Spleen (tissue), 11 donors: ENCODE results near the gene SKOR1. TPM values are rescaled to one million over a fixed set of nuclear protein-coding genes. Genes with fewer than 3 reads are reported as not detected.

Experiments
- DNase-seq: peaks from one replicate; pipeline ENCODE4 v3.0.0-alpha.2; 2020
- H3K27ac ChIP-seq, 8 donors: fragments of 200-600 bp; sonication (generic) in 7 of 8; 1 replicate in 4 of 8; 2 replicates in 4 of 8; pipeline versions ENCODE4 v1.5.0 to v1.8.0; 2016 to 2021; ENCODE audit warnings: inconsistent platforms in 4 of 8, mild to moderate bottlenecking in 4 of 8, moderate library complexity in 1 of 8
- H3K27me3 ChIP-seq, 7 donors: fragments of 200-600 bp; sonication (generic) in 6 of 7; replicated peaks in 1 of 7; 1 replicate in 4 of 7; 2 replicates in 3 of 7; pipeline versions ENCODE4 v1.5.0 to v1.8.0; 2016 to 2021; ENCODE audit warnings: inconsistent platforms in 3 of 7, mild to moderate bottlenecking in 1 of 7
- H3K36me3 ChIP-seq, 6 donors: fragments of 200-600 bp; sonication (generic) in 5 of 6; 1 replicate in 4 of 6; 2 replicates in 2 of 6; pipeline versions ENCODE4 v1.5.0 to v1.8.0; 2016 to 2021; ENCODE audit warnings: inconsistent platforms in 2 of 6
- H3K4me1 ChIP-seq, 6 donors: fragments of 200-600 bp; sonication (generic) in 5 of 6; 1 replicate in 3 of 6; 2 replicates in 3 of 6; pipeline versions ENCODE4 v1.5.0 to v1.8.0; 2016 to 2021; ENCODE audit warnings: inconsistent platforms in 3 of 6
- H3K4me3 ChIP-seq, 8 donors: fragments of 200-600 bp; sonication (generic) in 7 of 8; 1 replicate in 4 of 8; 2 replicates in 4 of 8; pipeline versions ENCODE4 v1.5.0 to v1.8.0; 2016 to 2021; ENCODE audit warnings: inconsistent platforms in 4 of 8, mild to moderate bottlenecking in 4 of 8, moderate library complexity in 2 of 8
- H3K9me3 ChIP-seq, 8 donors: fragments of 200-600 bp; sonication (generic) in 7 of 8; 1 replicate in 4 of 8; 2 replicates in 4 of 8; pipeline versions ENCODE4 v1.5.0 to v1.8.0; 2016 to 2021; ENCODE audit warnings: inconsistent platforms in 4 of 8
- POLR2A ChIP-seq, 3 donors: fragments of 450-650 bp; IDR thresholded peaks; one replicate each; pipeline ENCODE4 v1.5.1; 2017; ENCODE audit warnings: antibody characterized with exemption in 3 of 3, mild to moderate bottlenecking in 1 of 3
- POLR2AphosphoS5 ChIP-seq, 3 donors: sonication (generic); formaldehyde crosslinking; IDR thresholded peaks; one replicate each; pipeline ENCODE4 v1.5.1; 2017; ENCODE audit warnings: antibody characterized with exemption in 3 of 3
- WGBS, 5 donors: extraction: QIAGEN DNeasy Blood & Tissue Kit in 3 of 5; methylation state at CpG; one replicate each; pipeline versions ENCODE4 v1.1.5 to v1.1.7; 2013 to 2018; 5-methylcytosine and 5-hydroxymethylcytosine counted together
- intact Hi-C: fragments of 100-400 bp; cut with DNase I; formaldehyde crosslinking; loops from one replicate; pipeline ENCODE4 v1.15.0; 2023; ENCODE audit warnings: low total_unique reads
- polyA plus RNA-seq, 3 donors: library from polyadenylated mRNA; stranded (reverse); fragments of 200-250 nt; gene quantifications; one replicate each; pipeline ENCODE4 v1.2.1, GENCODE V29; 2013
- total RNA-seq, 7 donors: library from RNA; depleted of rRNA in 3 of 7; stranded (reverse); fragments of >200 nt in 3 of 7; fragmentation: NEBNext Ultra II Directional in 4 of 7; extraction: Animal tissue kit (Norgen Biotek cat#: 25700) in 4 of 7; gene quantifications; one replicate each; pipeline versions ENCODE4 v1.1.0 to v1.2.1, GENCODE V29; 2016 to 2021
- TF ChIP-seq, protein P1 (sequence below), 11 experiments: fragments of 200-600 bp in 7 of 11; fragments of 450-650 bp in 4 of 11; sonication (generic) in 4 of 11; IDR thresholded peaks in 8 of 11; conservative IDR thresholded peaks in 3 of 11; 1 replicate in 7 of 11; 2 replicates in 4 of 11; pipeline versions ENCODE4 v1.4.0 to v1.8.0; 2016 to 2021; ENCODE audit warnings: antibody characterized with exemption in 11 of 11, inconsistent platforms in 4 of 11, mild to moderate bottlenecking in 1 of 11
- donor health status: healthy with polysubstance abuse.
- donor health status: DM: no; HTN: no; CAD: no; lungs with moderate emphysema.
- donor health status: DM: no; HTN: no; CAD: no.
- donor health status: Bipolar disorder and iron deficiency.
- donor health status: healthy.
- donor health status: DM: no; HTN: no; CAD: no.
- donor health status: DM: yes; HTN: yes; CAD: no.

SKOR1 gene
- total and polyA plus RNA-seq, 10 donors: 0.06 to 1.1 (median 0.37) TPM

GRCh38 chr15:67784856-67785430 lies 40.4 kb upstream of the SKOR1 start:
- 55 to 73% (median 63%) methylated on average over 12 of the region's 12 CpGs for WGBS, 5 donors
- H3K4me3 ChIP-seq: no peak overlapping the region
- TF ChIP-seq, protein P1, sequence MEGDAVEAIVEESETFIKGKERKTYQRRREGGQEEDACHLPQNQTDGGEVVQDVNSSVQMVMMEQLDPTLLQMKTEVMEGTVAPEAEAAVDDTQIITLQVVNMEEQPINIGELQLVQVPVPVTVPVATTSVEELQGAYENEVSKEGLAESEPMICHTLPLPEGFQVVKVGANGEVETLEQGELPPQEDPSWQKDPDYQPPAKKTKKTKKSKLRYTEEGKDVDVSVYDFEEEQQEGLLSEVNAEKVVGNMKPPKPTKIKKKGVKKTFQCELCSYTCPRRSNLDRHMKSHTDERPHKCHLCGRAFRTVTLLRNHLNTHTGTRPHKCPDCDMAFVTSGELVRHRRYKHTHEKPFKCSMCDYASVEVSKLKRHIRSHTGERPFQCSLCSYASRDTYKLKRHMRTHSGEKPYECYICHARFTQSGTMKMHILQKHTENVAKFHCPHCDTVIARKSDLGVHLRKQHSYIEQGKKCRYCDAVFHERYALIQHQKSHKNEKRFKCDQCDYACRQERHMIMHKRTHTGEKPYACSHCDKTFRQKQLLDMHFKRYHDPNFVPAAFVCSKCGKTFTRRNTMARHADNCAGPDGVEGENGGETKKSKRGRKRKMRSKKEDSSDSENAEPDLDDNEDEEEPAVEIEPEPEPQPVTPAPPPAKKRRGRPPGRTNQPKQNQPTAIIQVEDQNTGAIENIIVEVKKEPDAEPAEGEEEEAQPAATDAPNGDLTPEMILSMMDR (IDR thresholded peaks at IDR 0.05 in 8 of 11, conservative IDR thresholded peaks at IDR 0.05 in 3 of 11): no peak
- TF ChIP-seq POLR2A (IDR thresholded peaks at IDR 0.05): no peak
- no peak for TF ChIP-seq POLR2AphosphoS5 (IDR thresholded peaks at IDR 0.05)
- peak overlapping the region in 6 of 8 donors; percentile 12 to 71 (median 56) for H3K27ac ChIP-seq
- DNase-seq: no peak
- peaks cover 0 to 11% (median 0%) of the 10 kb centered on the region in 6 donors for H3K36me3 ChIP-seq
- peaks cover 13 to 43% (median 33%) of the 10 kb centered on the region in 6 donors for H3K4me1 ChIP-seq
- intact Hi-C loops: no loop called here
- H3K27me3 ChIP-seq: no peaks in the 10 kb centered on the region
- no peaks in the 10 kb centered on the region for H3K9me3 ChIP-seq

- H3K4me1 ChIP-seq: peaks cover 13 to 41% (median 32%) of the 10 kb centered on the region in 6 donors
- intact Hi-C loops: no loop called here
- peak overlapping the region in 3 of 8 donors; percentile 61 to 71 (median 68) for H3K27ac ChIP-seq
- DNase-seq: no peak
- TF ChIP-seq POLR2AphosphoS5 (IDR thresholded peaks at IDR 0.05): no peak
- no peak for TF ChIP-seq POLR2A (IDR thresholded peaks at IDR 0.05)
- TF ChIP-seq, protein P1 (IDR thresholded peaks at IDR 0.05 in 8 of 11, conservative IDR thresholded peaks at IDR 0.05 in 3 of 11): no peak
- 65 to 78% (median 67%) methylated on average over 5 of the region's 5 CpGs for WGBS, 5 donors
- no peaks in the 10 kb centered on the region for H3K27me3 ChIP-seq
- H3K4me3 ChIP-seq: no peak overlapping the region
- peaks cover 0 to 11% (median 0%) of the 10 kb centered on the region in 6 donors for H3K36me3 ChIP-seq
- H3K9me3 ChIP-seq: no peaks in the 10 kb centered on the region
These were observed 39.9 kb upstream of the SKOR1 start for GRCh38 chr15:67785431-67785830.

- H3K27me3 ChIP-seq: no peaks in the 10 kb centered on the region
- DNase-seq: no peak
- peaks cover 0 to 18% (median 0%) of the 10 kb centered on the region in 6 donors for H3K36me3 ChIP-seq
- no peak overlapping the region for H3K4me3 ChIP-seq
- intact Hi-C loops: no loop called here
- 95 to 98% (median 98%) methylated on average over 4 of the region's 4 CpGs for WGBS, 5 donors
- TF ChIP-seq, protein P1 (IDR thresholded peaks at IDR 0.05 in 8 of 11, conservative IDR thresholded peaks at IDR 0.05 in 3 of 11): no peak
- TF ChIP-seq POLR2AphosphoS5 (IDR thresholded peaks at IDR 0.05) (no peak), POLR2A (IDR thresholded peaks at IDR 0.05) (no peak)
- H3K4me1 ChIP-seq: peaks cover 13 to 41% (median 32%) of the 10 kb centered on the region in 6 donors
- no peak overlapping the region for H3K27ac ChIP-seq
- H3K9me3 ChIP-seq: no peaks in the 10 kb centered on the region
These were observed 38.7 kb upstream of the SKOR1 start for GRCh38 chr15:67786646-67787045.

DNA sequence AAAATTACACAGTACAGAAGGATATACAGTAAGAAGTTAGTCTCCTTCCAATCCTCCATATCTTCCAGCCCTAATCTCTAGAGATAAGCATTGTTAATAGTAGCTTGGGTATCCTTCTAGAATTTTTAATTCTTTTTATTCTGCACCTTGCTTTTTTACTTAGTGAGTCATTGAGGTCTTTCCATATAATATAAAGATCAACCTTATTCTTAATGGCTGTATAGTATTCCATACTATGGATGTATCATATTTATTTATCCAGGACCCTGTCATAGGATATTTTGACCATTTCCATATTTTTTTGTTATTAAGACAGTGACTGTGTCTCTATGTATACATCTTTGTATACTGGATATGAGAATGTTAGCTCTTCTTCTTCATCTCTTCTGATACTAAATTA lies 36.3 kb upstream of the SKOR1 start:
- intact Hi-C loops: no loop called here
- Histone ChIP-seq H3K4me3 (no peak overlapping the region), H3K4me1 (peaks cover 6 to 20% (median 13%) of the 10 kb centered on the region in 6 donors), H3K9me3 (peaks cover 0 to 2% (median 0%) of the 10 kb centered on the region in 8 donors), H3K27me3 (no peaks in the 10 kb centered on the region), H3K27ac (no peak overlapping the region), H3K36me3 (peaks cover 0 to 10% (median 0%) of the 10 kb centered on the region in 6 donors)
- DNase-seq: no peak
- TF ChIP-seq, protein P1 (IDR thresholded peaks at IDR 0.05 in 8 of 11, conservative IDR thresholded peaks at IDR 0.05 in 3 of 11): no peak
- TF ChIP-seq POLR2A (IDR thresholded peaks at IDR 0.05) (no peak), POLR2AphosphoS5 (IDR thresholded peaks at IDR 0.05) (no peak)
